ENCODE results near the gene PCOLCE2.

PCOLCE2 gene

GRCh38 chr3:142888481-142889211 is at the start of gene PCOLCE2:
Gene PCOLCE2, minus strand, starts transcription at chr3:142889083. Its CDS starts 187 bp downstream, at chr3:142888896.
- Histone ChIP-seq H3K27ac (ENCODE audit: low read length) (no peak within 1 kb of the TSS), H3K4me1 (ENCODE audit: control insufficient read depth, insufficient read depth, low read length) (peaks cover 6% of the 10 kb centered on the region), H3K4me3 (ENCODE audit: low read length in 2 of 2) (peak within 1 kb of the TSS; percentile 78 to 81), H3K27me3 (ENCODE audit: control insufficient read depth in 1 of 2, insufficient read depth in 2 of 2, low read length in 2 of 2) (peaks cover 0 to 13% of the 10 kb centered on the region in 2 donors), H3K9me3 (ENCODE audit: control insufficient read depth in 2 of 2, low read length in 2 of 2) (no peaks in the 10 kb centered on the region), H3K9ac (ENCODE audit: low read length in 2 of 2) (peak within 1 kb of the TSS; percentile 13 to 48), H3K36me3 (ENCODE audit: control insufficient read depth in 2 of 2, insufficient read depth in 2 of 2, low read length in 2 of 2) (no peaks in the 10 kb centered on the region)

GRCh38 chr3:142935963-142936362 is 47.1 kb upstream of the PCOLCE2 start:
- Histone ChIP-seq H3K27me3 (ENCODE audit: control insufficient read depth in 1 of 2, insufficient read depth in 2 of 2, low read length in 2 of 2) (peaks cover 0 to 4% of the 10 kb centered on the region in 2 donors), H3K36me3 (ENCODE audit: control insufficient read depth in 2 of 2, insufficient read depth in 2 of 2, low read length in 2 of 2) (no peaks in the 10 kb centered on the region), H3K9ac (ENCODE audit: low read length in 2 of 2) (no peak overlapping the region), H3K9me3 (ENCODE audit: control insufficient read depth in 2 of 2, low read length in 2 of 2) (no peaks in the 10 kb centered on the region), H3K27ac (ENCODE audit: low read length) (no peak overlapping the region), H3K4me3 (ENCODE audit: low read length in 2 of 2) (no peak overlapping the region), H3K4me1 (ENCODE audit: control insufficient read depth, insufficient read depth, low read length) (no peaks in the 10 kb centered on the region)

GRCh38 chr3:142934887-142935269 is 46.0 kb upstream of the PCOLCE2 start:
- H3K4me3 ChIP-seq (ENCODE audit: low read length in 2 of 2): no peak overlapping the region
- H3K9ac ChIP-seq (ENCODE audit: low read length in 2 of 2): no peak overlapping the region
- no peak overlapping the region for H3K27ac ChIP-seq (ENCODE audit: low read length)
- no peaks in the 10 kb centered on the region for H3K36me3 ChIP-seq (ENCODE audit: control insufficient read depth in 2 of 2, insufficient read depth in 2 of 2, low read length in 2 of 2)
- H3K27me3 ChIP-seq (ENCODE audit: control insufficient read depth in 1 of 2, insufficient read depth in 2 of 2, low read length in 2 of 2): peaks cover 0 to 4% of the 10 kb centered on the region in 2 donors
- H3K4me1 ChIP-seq (ENCODE audit: control insufficient read depth, insufficient read depth, low read length): no peaks in the 10 kb centered on the region
- no peaks in the 10 kb centered on the region for H3K9me3 ChIP-seq (ENCODE audit: control insufficient read depth in 2 of 2, low read length in 2 of 2)

- no peak overlapping the region for H3K27ac ChIP-seq (ENCODE audit: low read length)
- H3K27me3 ChIP-seq (ENCODE audit: control insufficient read depth in 1 of 2, insufficient read depth in 2 of 2, low read length in 2 of 2): peaks cover 0 to 4% of the 10 kb centered on the region in 2 donors
- no peaks in the 10 kb centered on the region for H3K9me3 ChIP-seq (ENCODE audit: control insufficient read depth in 2 of 2, low read length in 2 of 2)
- no peaks in the 10 kb centered on the region for H3K36me3 ChIP-seq (ENCODE audit: control insufficient read depth in 2 of 2, insufficient read depth in 2 of 2, low read length in 2 of 2)
- H3K4me1 ChIP-seq (ENCODE audit: control insufficient read depth, insufficient read depth, low read length): no peaks in the 10 kb centered on the region
- no peak overlapping the region for H3K9ac ChIP-seq (ENCODE audit: low read length in 2 of 2)
- H3K4me3 ChIP-seq (ENCODE audit: low read length in 2 of 2): no peak overlapping the region
Observed at GRCh38 chr3:142934128-142934886, 45.4 kb upstream of the PCOLCE2 start.

- H3K9me3 ChIP-seq (ENCODE audit: control insufficient read depth in 2 of 2, low read length in 2 of 2): no peaks in the 10 kb centered on the region
- no peak overlapping the region for H3K27ac ChIP-seq (ENCODE audit: low read length)
- H3K4me1 ChIP-seq (ENCODE audit: control insufficient read depth, insufficient read depth, low read length): no peaks in the 10 kb centered on the region
- no peak overlapping the region for H3K4me3 ChIP-seq (ENCODE audit: low read length in 2 of 2)
- no peaks in the 10 kb centered on the region for H3K36me3 ChIP-seq (ENCODE audit: control insufficient read depth in 2 of 2, insufficient read depth in 2 of 2, low read length in 2 of 2)
- H3K9ac ChIP-seq (ENCODE audit: low read length in 2 of 2): no peak overlapping the region
- peaks cover 0 to 4% of the 10 kb centered on the region in 2 donors for H3K27me3 ChIP-seq (ENCODE audit: control insufficient read depth in 1 of 2, insufficient read depth in 2 of 2, low read length in 2 of 2)
Observed at GRCh38 chr3:142931222-142931621, 42.3 kb upstream of the PCOLCE2 start.

- Histone ChIP-seq H3K4me1 (ENCODE audit: control insufficient read depth, insufficient read depth, low read length) (no peaks in the 10 kb centered on the region), H3K36me3 (ENCODE audit: control insufficient read depth in 2 of 2, insufficient read depth in 2 of 2, low read length in 2 of 2) (no peaks in the 10 kb centered on the region), H3K9me3 (ENCODE audit: control insufficient read depth in 2 of 2, low read length in 2 of 2) (no peaks in the 10 kb centered on the region), H3K27me3 (ENCODE audit: control insufficient read depth in 1 of 2, insufficient read depth in 2 of 2, low read length in 2 of 2) (peaks cover 0 to 3% of the 10 kb centered on the region in 2 donors), H3K4me3 (ENCODE audit: low read length in 2 of 2) (no peak overlapping the region), H3K27ac (ENCODE audit: low read length) (no peak overlapping the region), H3K9ac (ENCODE audit: low read length in 2 of 2) (no peak overlapping the region)
Observed at GRCh38 chr3:142930463-142930862, 41.6 kb upstream of the PCOLCE2 start.

GRCh38 chr3:142929890-142930289 is 41.0 kb upstream of the PCOLCE2 start:
- Histone ChIP-seq H3K27me3 (ENCODE audit: control insufficient read depth in 1 of 2, insufficient read depth in 2 of 2, low read length in 2 of 2) (no peaks in the 10 kb centered on the region), H3K27ac (ENCODE audit: low read length) (no peak overlapping the region), H3K4me3 (ENCODE audit: low read length in 2 of 2) (no peak overlapping the region), H3K9me3 (ENCODE audit: control insufficient read depth in 2 of 2, low read length in 2 of 2) (no peaks in the 10 kb centered on the region), H3K4me1 (ENCODE audit: control insufficient read depth, insufficient read depth, low read length) (no peaks in the 10 kb centered on the region), H3K9ac (ENCODE audit: low read length in 2 of 2) (no peak overlapping the region), H3K36me3 (ENCODE audit: control insufficient read depth in 2 of 2, insufficient read depth in 2 of 2, low read length in 2 of 2) (no peaks in the 10 kb centered on the region)

- Histone ChIP-seq H3K27ac (ENCODE audit: low read length) (no peak overlapping the region), H3K27me3 (ENCODE audit: control insufficient read depth in 1 of 2, insufficient read depth in 2 of 2, low read length in 2 of 2) (no peaks in the 10 kb centered on the region), H3K4me3 (ENCODE audit: low read length in 2 of 2) (no peak overlapping the region), H3K36me3 (ENCODE audit: control insufficient read depth in 2 of 2, insufficient read depth in 2 of 2, low read length in 2 of 2) (no peaks in the 10 kb centered on the region), H3K9me3 (ENCODE audit: control insufficient read depth in 2 of 2, low read length in 2 of 2) (no peaks in the 10 kb centered on the region), H3K9ac (ENCODE audit: low read length in 2 of 2) (no peak overlapping the region), H3K4me1 (ENCODE audit: control insufficient read depth, insufficient read depth, low read length) (no peaks in the 10 kb centered on the region)
Observed at GRCh38 chr3:142929109-142929508, 40.2 kb upstream of the PCOLCE2 start.

- no peaks in the 10 kb centered on the region for H3K9me3 ChIP-seq (ENCODE audit: control insufficient read depth in 2 of 2, low read length in 2 of 2)
- no peaks in the 10 kb centered on the region for H3K36me3 ChIP-seq (ENCODE audit: control insufficient read depth in 2 of 2, insufficient read depth in 2 of 2, low read length in 2 of 2)
- no peak overlapping the region for H3K9ac ChIP-seq (ENCODE audit: low read length in 2 of 2)
- no peak overlapping the region for H3K27ac ChIP-seq (ENCODE audit: low read length)
- no peaks in the 10 kb centered on the region for H3K27me3 ChIP-seq (ENCODE audit: control insufficient read depth in 1 of 2, insufficient read depth in 2 of 2, low read length in 2 of 2)
- no peak overlapping the region for H3K4me3 ChIP-seq (ENCODE audit: low read length in 2 of 2)
- H3K4me1 ChIP-seq (ENCODE audit: control insufficient read depth, insufficient read depth, low read length): no peaks in the 10 kb centered on the region
Observed at GRCh38 chr3:142926368-142926944, 37.6 kb upstream of the PCOLCE2 start.

- no peak overlapping the region for H3K9ac ChIP-seq (ENCODE audit: low read length in 2 of 2)
- no peak overlapping the region for H3K4me3 ChIP-seq (ENCODE audit: low read length in 2 of 2)
- no peaks in the 10 kb centered on the region for H3K9me3 ChIP-seq (ENCODE audit: control insufficient read depth in 2 of 2, low read length in 2 of 2)
Observed at GRCh38 chr3:142925140-142925539, 36.3 kb upstream of the PCOLCE2 start.

More at GRCh38 chr3:142925140-142925539, 36.3 kb upstream of the PCOLCE2 start:
- Histone ChIP-seq H3K27ac (ENCODE audit: low read length) (no peak overlapping the region), H3K4me1 (ENCODE audit: control insufficient read depth, insufficient read depth, low read length) (no peaks in the 10 kb centered on the region), H3K36me3 (ENCODE audit: control insufficient read depth in 2 of 2, insufficient read depth in 2 of 2, low read length in 2 of 2) (no peaks in the 10 kb centered on the region), H3K27me3 (ENCODE audit: control insufficient read depth in 1 of 2, insufficient read depth in 2 of 2, low read length in 2 of 2) (no peaks in the 10 kb centered on the region)

Measured in stomach smooth muscle (tissue), 2 donors.